ENCODE data around the gene CT47B1.
"Not testable (repeated sequence)": the region's sequence is repeated elsewhere in the genome, so short reads cannot be mapped to it uniquely, and the experiment has no call there.

The CT47B1 gene

GRCh38 chrX:120875766-120876165, at the start of gene CT47B1:
Gene CT47B1, minus strand, starts transcription at chrX:120875866. Its CDS starts 196 bp downstream, at chrX:120875670.
- not testable (repeated sequence) for DNase-seq (ENCODE audit: low read depth); H3K4me3 ChIP-seq (ENCODE audit: low read length)

- no peak for DNase-seq (ENCODE audit: low read depth)
- TF ChIP-seq CTCF (IDR thresholded peaks at IDR 0.05; ENCODE audit: insufficient read depth, low read depth, low read length, missing control alignments), result no peak
- H3K4me3 ChIP-seq (ENCODE audit: low read length), result no peak overlapping the region
Observed at GRCh38 chrX:120874678-120875557, 748 bp downstream of the CT47B1 start.

GRCh38 chrX:120857240-120857639, 18.4 kb downstream of the CT47B1 start:
- H3K4me3 ChIP-seq (ENCODE audit: low read length), result no peak overlapping the region
- DNase-seq (ENCODE audit: low read depth), result peak; percentile 3
- peak; percentile 4 for TF ChIP-seq CTCF (IDR thresholded peaks at IDR 0.05; ENCODE audit: insufficient read depth, low read depth, low read length, missing control alignments)

- no peak for TF ChIP-seq CTCF (IDR thresholded peaks at IDR 0.05; ENCODE audit: insufficient read depth, low read depth, low read length, missing control alignments)
- no peak overlapping the region for H3K4me3 ChIP-seq (ENCODE audit: low read length)
- peak; percentile 31 for DNase-seq (ENCODE audit: low read depth)
Observed at GRCh38 chrX:120840827-120841226, 34.8 kb downstream of the CT47B1 start.

- TF ChIP-seq CTCF (IDR thresholded peaks at IDR 0.05; ENCODE audit: insufficient read depth, low read depth, low read length, missing control alignments), result no peak
- no peak overlapping the region for H3K4me3 ChIP-seq (ENCODE audit: low read length)
- peak; percentile 14 for DNase-seq (ENCODE audit: low read depth)
Observed at GRCh38 chrX:120839491-120839890, 36.2 kb downstream of the CT47B1 start.

- not testable (repeated sequence) for H3K4me3 ChIP-seq (ENCODE audit: low read length); DNase-seq (ENCODE audit: low read depth)
Observed at GRCh38 chrX:120827213-120827612, 48.5 kb downstream of the CT47B1 start.

- no peak for TF ChIP-seq CTCF (IDR thresholded peaks at IDR 0.05; ENCODE audit: insufficient read depth, low read depth, low read length, missing control alignments)
- no peak overlapping the region for H3K4me3 ChIP-seq (ENCODE audit: low read length)
- no peak for DNase-seq (ENCODE audit: low read depth)
Observed at GRCh38 chrX:120825146-120825545, 50.5 kb downstream of the CT47B1 start.

- no peak for TF ChIP-seq CTCF (IDR thresholded peaks at IDR 0.05; ENCODE audit: insufficient read depth, low read depth, low read length, missing control alignments)
- H3K4me3 ChIP-seq (ENCODE audit: low read length), result no peak overlapping the region
- peak; percentile 2 for DNase-seq (ENCODE audit: low read depth)
Observed at GRCh38 chrX:120824021-120824420, 51.6 kb downstream of the CT47B1 start.
